Right kidney (tissue), 9 donors: Measurements from ENCODE around the gene C13orf46.
"Not testable (repeated sequence)": the region's sequence is repeated elsewhere in the genome, so short reads cannot be mapped to it uniquely, and the experiment has no call there.

ENCODE experiments used
- DNase-seq: peaks from one replicate; pipeline ENCODE4 v3.0.0-alpha.2; 2016
- long read RNA-seq, 8 donors: transcript quantifications; one replicate each; lab custom pipeline, GENCODE V29; 2026

The C13orf46 gene
- long read RNA-seq, donor 1: 0 reads
- long read RNA-seq, donor 2: 0 reads
- long read RNA-seq, donor 3: 0 reads
- long read RNA-seq, donor 4: 0 reads
- long read RNA-seq, donor 5: 0 reads
- long read RNA-seq, donor 6: 0 reads
- long read RNA-seq, donor 7: 0 reads
- long read RNA-seq, donor 8: 0 reads

DNA sequence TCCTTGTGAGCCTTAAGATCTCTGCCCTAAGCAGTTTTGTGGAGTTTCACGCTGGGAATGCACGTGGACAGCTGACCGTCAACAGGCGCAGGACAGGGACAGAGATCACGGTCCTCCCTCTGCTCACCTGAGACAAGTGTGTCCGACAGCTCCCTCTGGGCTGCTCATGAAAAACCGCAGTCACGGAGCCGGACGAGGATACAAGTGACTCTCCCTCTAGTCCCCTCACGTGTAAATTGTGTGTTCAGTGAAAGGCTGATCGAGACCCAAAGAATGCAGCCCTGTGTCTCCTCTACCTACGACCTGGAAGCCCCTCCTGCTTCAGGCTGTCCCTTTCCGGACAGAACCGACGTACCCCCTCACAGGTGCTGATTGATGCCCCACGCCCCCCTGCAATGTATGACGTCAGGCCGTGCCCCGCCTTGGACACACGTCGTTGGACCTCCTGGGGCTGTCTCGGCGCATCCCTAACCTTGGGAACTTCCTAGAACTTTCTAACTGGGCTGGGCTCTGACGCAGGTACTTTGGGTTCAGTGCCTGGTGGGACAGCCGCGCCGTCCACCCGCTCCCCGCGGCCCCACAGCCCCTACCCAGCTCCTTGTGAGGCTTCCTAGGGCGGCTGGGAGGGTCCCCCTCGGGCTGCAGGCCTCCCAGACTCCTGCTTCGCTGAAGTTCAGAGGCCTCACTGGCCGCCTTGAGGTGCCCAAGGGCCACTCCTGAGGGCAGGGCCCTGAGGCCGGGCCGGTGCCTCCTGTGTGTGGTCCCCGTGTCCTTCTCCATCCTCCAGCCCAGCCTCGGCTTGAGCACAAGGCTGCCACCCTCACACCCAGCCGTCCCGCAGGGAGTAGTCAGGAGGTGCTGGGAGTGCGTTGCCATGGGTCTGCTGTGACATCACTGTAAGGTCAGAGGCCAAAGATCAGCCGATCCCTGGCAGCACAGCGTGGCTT lies at the start of gene C13orf46:
Gene C13orf46, minus strand, starts transcription at position 859 of the 947 bp plus-strand sequence. Its CDS starts 79 bp downstream, at position 780.
- DNase-seq: no peak

DNA sequence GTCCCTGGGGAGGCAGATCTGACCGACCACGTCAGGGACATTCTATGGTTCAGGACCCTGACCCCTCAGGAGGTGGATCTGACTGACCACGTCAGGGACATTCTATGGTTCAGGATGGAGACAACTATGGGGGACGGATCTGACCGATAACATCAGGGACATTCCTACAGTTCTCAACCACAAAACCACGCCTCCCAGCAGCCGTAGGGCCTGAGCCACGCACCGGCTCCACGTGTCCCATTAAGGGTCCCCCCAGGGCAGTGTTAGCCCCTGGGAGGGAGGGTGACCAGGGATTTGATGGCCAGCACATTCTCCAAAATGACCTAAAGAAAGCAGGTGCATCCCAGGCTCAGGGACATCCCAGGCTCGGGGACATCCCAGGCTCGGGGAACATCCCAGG lies 49.0 kb upstream of the C13orf46 start:
- DNase-seq: no peak

DNA sequence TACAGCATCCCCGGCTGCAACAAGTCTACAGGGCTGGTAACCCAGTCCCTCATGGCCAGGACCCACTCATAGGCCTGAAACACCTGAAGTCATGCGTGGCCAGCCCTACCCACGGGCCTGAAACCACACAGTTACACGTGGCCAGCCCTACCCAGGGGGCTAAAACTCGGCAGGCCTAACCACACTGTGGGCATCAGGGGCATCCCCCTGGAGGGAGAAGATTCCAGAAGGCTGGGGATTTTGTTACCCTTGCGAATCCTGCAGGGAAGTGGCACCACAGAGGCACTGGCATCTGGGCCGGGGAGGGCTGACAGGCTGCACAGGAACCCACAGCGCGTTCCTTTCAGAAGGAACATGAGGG lies 48.4 kb upstream of the C13orf46 start:
- no peak for DNase-seq

DNA sequence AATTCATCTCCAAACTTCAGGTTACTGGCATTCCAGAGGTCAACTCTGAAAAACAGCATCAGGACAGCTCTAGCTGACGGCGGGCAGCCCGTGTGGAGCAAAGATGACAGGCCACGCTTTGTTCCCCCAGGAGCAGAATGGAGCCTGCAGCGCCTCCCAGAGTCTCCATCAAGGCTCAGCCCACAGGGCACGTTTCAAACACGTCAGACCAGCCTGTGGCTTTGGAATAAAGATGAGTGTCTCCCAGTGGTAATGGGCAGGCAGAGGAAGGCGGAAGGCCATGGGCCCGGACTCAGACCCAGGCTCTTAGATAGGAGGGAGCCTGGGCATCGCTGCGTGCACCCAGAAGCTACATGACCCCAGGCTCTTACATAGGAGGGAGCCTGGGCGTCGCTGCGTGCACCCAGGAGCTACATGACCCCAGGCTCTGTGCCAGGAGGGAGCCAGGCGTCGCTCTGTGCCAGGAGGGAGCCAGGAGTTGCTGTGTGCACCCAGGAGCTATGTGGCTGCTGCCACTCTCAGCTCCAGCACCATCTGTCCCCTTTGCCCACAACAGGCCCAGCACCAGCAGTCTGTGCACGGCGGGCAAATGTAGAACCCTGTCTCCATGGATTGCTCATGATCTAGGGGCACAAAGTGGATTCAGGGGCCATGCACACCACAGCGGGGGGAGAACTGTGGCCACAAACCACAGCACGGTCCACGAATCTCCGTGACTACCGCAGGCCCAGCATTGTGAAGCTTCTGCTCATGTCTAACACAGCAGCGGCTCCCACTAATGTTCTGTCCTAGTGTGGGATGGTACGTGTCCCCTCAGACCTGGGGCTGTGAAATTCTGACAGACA lies 47.8 kb upstream of the C13orf46 start:
- DNase-seq: no peak

DNA sequence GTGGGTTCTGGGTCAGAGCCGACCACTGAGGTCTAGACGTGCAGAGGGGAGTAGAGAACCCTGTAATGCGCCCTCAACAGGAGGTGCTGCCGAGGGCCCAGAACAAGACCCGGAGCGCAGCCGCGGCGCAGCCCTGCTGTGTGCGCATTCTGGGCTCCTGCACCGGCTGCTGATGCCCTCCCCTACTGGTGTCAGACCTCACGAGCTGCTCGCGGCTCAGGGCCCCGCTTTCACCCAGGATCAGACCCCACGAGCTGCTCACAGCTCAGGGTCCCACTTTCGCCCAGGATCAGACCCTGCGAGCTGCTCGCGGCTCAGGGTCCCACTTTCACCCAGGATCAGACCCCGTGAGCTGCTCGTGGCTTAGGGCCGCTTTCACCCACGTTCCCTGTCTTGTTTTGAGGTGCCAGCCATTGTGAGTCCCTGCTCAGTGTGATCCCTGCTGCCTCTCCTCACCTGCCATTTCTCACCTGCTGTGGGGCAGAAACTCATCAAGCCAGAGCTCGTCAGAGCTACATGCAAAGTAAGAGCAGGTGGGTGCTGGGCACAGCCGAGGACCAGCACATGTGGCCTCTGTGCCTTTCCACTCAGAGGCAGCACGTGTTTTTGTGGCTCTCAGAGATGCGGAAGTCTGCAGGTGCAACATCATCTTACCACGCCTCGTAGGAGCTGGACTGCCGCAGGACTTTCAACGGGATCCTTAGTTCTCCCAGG lies 47.0 kb upstream of the C13orf46 start:
- DNase-seq: no peak

DNA sequence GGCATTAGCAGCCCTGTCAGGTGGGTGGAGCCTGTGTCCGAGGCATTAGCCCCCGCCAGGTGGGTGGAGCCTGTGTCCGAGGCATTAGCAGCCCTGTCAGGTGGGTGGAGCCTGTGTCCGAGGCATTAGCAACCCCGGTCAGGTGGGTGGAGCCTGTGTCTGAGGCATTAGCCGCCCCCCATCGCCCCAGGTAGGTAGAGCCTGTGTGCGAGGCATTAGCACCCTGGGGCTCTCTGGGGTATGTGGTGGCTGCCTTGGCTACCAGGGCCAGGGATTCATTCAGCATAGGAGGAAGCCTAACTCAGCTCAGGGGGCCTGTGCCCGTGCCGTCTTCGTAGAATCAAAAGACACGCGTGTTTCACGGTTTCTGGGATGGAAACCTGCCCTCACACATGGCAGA lies 46.3 kb upstream of the C13orf46 start:
- DNase-seq: not testable (repeated sequence)

DNA sequence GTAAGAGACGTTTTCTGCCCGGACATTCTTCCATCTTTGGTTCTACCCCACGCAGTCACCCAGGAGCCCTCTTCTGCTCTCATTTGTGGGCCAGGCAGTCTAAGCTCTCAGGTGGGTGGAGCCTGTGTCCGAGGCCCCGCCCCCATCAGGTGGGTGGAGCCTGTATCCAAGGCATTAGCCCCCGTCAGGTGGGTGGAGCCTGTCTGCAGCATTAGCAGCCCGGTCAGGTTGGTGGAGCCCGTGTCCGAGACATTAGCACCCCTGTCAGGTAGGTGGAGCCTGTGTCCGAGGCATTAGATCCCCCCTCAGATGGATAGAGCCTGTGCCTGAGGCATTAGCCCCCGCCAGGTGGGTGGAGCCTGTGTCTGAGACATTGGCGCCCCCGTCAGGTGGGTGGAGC lies 45.5 kb upstream of the C13orf46 start:
- no peak for DNase-seq

DNA sequence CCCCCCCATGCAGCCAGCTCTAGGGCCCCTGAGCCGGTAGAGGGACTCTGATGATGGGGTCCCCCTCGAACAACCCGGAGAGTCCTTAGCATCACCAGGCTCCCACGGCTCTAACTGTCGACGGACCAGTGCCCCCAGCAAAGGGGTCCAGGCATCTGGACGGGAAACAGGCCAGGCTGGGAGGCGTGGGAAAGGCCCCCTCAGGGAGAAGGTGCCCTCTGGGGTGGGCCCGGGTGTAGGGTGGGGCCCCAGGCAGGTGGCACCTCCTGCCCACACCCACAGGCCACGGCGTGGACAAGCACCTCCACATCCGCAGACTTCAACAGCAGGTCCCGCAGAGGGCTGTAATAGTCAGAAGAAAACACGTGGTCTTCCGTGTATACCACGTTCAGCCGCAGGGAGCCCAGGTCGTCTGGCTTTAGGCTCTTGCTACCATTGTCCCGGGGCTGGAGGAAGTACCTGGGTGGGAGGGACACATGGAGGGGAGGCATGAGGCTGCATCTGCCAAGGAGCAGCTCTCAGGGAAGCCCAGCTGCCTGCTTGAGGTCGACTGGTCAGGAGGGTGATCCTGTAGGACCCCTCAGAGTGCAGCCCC lies 44.7 kb upstream of the C13orf46 start:
- no peak for DNase-seq

DNA sequence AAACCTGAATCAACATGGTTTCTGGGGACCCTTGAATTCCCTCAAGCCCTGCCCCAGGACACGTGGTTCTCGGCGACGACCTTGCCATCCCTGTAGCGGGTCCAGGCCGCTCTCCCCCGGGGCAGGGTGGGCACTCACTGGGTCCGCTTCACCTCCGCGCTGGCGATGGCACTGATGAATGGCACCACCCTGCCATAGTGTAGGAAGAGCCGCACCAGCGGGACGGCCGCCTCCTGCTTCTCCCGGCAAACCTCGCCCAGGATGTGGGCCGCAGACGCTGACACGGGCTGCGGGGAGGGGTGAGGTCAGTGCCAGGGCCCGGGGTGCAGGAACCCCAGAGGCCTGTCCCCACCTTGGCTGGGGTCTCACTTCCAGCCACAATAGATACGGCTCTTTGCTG lies 44.1 kb upstream of the C13orf46 start:
- no peak for DNase-seq

DNA sequence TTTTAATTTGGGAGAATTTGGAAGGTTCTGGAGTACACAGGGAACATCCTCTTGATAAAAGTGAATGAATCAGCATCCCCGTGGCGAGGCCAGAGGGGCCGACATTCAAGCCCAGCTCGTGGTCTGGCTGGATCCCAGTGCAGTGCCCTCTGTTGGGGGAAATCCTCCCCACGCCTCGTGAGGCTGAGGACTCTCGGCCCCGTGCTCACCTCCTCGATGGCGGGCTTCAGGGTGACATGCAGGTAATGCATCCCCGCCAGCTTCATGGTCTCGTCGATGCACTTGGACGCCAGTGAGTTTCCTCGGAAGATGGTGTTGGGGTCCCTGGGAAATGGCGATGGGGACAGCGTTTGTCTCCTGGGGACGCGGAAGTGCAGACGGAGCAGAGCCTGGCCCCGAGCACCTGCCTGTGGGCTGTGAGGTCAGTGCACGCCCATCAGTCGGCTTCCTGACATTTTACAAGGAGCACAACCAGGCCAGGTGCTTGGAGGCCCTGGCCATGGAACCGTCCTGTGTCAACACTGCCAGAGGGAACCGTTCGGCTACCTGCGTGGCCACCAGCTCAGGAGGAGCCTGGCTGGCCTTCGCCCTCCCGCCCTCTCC lies 43.3 kb upstream of the C13orf46 start:
- no peak for DNase-seq

DNA sequence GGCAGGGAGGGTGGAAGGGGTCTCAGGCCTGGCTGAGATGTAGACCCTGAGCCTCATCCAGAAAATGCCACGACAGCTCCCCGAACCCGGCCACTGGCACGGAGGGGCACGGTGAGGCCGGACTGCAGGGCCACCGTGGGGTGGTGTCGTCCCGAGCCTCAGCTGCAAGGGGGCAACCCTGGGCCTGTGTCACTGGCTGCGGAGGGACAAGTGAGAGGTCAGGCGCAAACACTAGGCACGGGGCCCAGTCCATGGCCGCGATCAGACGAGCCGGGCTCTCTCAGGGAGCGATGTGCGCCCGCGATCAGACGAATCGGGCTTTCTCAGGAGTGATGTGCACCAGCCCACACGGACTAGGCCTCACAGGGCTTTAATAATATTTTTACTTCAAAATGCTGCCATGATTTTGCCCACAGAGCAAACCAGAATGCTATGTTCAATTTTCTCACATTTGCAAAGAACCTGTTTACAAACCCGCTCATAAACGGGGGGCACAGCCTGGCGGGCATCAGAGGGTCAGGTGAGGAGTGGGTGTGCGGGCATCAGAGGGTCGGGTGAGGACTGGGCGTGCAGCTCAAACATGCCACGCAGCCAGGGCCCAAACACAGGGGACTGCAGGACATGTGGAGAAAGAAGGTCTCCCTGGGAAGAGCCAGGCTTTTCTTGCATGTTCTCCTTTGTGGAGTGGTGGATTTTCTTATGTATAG lies 42.6 kb upstream of the C13orf46 start:
- DNase-seq: no peak

DNA sequence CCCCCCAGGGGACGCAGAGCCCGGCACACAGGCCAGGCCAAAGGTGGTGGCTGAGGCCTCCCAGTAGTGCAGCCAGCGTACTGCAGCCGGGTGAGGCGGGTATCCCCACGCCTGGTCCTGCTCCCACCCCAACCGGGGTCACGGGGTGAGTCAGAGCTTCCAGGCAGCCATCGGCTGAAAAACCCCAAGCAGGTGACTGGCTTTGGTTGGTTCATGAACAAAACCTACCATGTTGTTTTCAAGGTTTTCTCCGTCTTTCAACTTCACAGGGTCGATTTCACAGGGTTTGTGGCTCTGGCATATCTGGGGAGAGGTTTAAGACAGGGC lies 42.1 kb upstream of the C13orf46 start:
- no peak for DNase-seq

DNA sequence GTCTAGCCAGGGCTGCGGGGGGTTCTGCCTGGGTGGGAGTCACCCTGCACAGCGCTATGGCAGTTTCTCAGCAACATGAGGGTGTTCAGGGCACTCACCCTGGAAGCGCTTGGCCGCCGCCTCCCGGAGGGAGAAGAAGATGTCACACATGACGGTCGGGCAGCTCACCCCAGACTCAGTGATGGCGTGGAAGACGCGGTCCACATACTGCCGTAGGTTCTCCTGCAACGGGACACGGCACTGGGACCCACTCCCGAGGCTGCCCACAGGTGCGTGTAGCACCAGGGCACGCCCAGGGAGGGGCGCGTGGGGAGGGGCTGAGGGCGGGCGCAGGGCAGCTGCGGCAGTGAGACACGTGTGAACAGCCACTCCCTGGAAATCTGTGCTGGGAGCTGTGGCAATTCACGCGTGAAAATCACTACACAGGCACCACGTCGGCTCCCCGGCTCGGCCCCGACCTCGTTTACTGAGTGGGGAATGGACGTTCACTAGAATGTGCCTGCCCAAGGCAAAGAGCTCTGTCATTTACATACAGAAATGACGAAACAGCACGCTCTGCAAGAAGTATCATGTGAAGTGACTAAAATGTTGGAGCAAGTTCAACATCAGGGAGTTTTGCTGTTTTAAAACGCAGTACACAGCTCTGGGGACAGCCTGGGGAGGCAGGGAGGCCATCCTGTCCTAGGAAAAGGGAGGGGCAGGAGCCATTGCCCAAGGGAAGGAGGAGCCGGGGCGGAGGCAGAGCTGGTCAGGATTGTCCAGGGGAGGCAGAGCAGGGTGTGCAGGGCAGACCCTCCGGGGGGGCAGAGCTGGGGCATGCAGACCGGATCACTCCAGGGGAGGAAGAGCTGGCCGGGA lies 41.5 kb upstream of the C13orf46 start:
- no peak for DNase-seq

DNA sequence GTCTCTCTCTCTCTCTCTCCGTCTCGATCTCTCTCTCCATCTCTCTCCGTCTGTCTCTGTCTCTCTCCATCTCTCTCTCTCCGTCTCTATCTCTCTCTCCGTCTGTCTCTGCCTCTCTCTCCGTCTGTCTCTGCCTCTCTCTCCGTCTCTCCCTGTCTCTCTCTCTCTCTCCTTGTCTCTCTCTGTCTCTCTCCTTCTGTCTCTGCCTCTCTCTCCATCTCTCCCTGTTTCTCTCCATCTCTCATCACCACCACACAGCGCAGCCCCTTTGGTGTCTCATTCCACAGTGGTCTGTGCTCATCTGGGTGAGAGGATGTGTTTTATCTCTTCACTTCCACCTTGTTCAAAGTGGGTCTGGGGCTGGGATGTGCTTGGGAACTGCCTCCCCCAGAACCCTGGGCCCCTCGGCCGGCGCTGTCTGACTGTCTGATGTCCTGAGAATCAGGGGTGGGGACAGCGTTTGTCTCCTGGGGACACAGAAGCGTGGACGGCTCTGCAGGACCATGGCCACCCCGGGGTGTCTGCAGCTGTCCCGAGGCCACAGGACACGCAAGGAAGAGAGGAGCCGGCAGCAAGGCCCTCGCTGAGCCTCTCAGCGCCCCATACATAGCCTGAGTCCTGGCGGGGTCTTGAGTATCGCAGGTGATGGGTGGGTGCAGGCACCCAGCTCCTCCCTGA lies 40.2 kb upstream of the C13orf46 start:
- DNase-seq: no peak

DNA sequence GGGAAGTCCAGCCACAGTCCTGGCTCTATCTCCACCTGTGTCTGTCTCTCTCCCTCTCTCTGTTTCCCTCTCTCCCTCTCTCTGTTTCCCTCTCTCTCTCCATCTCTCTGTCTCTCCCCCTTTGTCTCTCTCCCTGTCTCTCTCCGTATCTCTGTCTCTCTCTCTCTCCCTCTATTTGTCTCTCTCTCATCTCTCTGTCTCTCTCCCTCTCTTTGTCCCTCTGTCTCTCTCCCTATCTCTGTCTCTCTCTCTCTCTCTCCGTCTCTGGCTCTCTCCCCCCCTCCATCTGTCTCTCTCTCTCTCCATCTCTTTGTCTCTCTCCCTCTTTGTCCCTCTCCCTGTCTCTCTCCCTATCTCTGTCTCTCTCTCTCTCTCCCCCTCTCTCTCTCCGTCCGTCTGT lies 39.5 kb upstream of the C13orf46 start:
- DNase-seq: no peak

DNA sequence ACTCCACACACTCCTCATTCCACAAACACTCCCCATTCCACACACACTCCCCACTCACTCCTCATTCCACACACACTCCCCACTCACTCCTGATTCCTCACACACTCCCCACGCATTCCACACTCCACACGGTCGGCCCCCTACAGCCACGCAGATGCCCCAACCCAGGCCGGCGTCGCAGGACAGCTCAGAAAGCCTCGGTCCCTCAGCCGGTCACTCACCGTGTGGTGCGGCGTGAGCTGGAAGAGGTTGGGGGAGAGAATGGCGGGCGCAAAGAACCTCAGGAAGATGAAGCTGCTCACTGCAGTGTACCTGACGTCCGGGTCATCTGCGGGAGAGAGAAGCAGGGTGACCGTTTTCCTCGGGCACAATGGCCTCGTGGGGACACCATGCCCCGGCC lies 39.0 kb upstream of the C13orf46 start:
- DNase-seq: no peak

DNA sequence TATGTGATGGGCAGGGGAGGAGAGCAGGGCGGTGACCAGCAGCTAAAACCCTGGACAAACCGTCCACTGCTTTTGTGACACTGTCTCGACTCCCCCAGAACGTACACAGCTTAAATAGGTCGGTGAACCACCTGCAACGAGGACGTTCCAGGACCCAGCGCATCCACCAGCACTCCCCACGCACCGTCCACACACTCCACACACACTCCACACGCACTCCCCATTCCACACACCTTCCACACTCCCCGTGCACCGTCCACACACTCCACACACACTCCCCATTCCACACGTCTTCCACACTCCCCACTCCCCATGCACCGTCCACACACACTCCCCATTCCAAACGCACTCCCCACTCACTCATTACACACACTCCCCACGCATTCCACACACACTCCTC lies 38.3 kb upstream of the C13orf46 start:
- no peak for DNase-seq

DNA sequence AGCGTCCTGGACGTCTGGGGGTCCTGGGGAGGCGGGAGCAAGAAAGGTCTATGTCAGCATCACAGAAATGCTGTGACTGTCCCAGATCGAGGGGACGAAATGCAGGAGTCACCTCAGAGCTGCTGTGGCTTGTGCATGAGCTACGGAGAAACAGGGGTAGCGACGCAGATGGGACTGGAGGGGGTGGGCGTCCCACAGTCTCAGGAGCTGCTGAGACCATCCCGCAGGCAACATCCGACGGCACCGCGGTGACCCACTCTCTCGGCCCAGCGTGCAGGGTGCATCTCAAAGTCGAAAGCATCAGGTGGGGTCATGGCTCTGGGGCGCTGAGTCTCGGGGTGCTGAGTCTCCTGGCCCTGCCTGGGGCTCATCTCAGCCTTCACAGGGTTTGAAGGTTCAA lies 37.4 kb upstream of the C13orf46 start:
- DNase-seq: no peak

DNA sequence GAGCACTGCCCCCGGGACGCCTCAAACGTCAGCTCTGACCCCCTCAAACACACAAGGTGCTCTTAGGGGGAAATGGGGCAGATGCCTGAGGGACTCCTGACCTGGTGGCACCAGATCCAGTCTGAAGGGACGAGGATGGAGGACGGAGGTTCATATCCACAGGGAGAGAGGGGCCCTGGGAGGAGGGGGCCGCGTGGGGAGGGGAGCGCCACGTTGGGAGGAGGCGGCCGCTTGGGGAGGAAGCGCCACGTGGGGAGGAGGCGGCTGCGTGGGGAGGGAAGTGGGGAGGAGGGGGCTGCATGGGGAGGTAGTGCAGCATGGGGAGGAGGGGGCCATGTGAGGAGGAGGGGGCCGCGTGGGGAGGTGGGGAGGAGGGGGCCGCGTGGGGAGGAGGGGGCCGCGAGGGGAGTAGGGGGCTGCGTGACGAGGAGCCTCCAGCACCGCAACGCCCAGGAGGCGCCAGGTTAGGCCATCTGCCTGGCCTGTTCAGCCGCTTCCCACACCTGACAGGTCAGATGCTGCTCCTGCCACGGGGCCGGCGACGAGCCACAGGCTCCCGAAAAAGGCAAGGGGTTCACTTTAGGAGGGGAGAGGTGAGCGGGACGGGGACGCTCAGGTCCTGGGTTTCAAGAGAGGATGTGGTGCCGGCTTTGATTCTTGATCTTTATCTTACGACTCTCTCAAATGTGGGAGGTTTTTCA lies 36.7 kb upstream of the C13orf46 start:
- DNase-seq: no peak
